ENCODE results near the gene TBC1D2B.

TBC1D2B gene

DNA sequence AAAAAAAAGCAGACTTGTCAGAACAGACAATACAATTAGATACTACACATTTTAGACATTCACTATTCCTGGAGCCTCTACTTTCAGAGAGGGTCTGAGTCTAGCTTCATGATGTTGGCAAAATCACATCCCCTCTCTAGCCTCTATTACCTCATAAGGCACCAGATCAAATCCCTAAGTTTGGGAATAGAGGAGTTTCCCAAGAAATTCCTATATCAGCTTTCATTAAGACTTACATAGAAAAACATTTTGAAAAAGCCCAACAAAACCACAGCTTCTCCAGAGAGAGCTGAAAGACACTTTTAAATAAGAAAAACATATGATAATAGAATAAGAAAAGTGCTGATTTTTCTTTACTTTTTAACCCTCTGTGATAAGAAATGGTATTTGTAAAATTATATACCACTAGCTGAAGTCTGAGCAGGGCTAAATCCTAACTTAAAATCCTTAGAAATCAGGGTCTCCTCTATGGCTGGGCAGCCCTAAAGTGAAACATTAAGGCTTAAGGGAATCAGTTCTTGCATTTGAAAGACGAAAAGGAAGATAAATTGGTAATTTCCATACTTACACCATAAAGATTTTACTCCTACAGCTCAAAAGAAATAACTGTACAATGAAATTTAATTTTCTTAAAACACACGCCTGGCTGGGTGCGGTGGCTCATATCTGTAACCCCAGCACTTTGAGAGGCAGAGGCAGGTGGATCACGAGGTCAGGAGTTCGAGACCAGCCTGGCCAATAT is 4.3 kb downstream of the TBC1D2B start:
- TF ChIP-seq, protein P1, sequence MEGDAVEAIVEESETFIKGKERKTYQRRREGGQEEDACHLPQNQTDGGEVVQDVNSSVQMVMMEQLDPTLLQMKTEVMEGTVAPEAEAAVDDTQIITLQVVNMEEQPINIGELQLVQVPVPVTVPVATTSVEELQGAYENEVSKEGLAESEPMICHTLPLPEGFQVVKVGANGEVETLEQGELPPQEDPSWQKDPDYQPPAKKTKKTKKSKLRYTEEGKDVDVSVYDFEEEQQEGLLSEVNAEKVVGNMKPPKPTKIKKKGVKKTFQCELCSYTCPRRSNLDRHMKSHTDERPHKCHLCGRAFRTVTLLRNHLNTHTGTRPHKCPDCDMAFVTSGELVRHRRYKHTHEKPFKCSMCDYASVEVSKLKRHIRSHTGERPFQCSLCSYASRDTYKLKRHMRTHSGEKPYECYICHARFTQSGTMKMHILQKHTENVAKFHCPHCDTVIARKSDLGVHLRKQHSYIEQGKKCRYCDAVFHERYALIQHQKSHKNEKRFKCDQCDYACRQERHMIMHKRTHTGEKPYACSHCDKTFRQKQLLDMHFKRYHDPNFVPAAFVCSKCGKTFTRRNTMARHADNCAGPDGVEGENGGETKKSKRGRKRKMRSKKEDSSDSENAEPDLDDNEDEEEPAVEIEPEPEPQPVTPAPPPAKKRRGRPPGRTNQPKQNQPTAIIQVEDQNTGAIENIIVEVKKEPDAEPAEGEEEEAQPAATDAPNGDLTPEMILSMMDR (IDR thresholded peaks at IDR 0.05) = no peak
- no peak overlapping the region for H3K4me3 Mint-ChIP-seq
- DNase-seq = no peak
- H3K27ac Mint-ChIP-seq = no peak overlapping the region
- H3K36me3 Mint-ChIP-seq (ENCODE audit: low read depth) = no peaks in the 10 kb centered on the region
- H3K4me1 Mint-ChIP-seq = peaks cover 57% of the 10 kb centered on the region
- H3K27me3 Mint-ChIP-seq (ENCODE audit: low read depth, poor library complexity) = peaks cover 3% of the 10 kb centered on the region
- no peaks in the 10 kb centered on the region for H3K9me3 Mint-ChIP-seq

DNA sequence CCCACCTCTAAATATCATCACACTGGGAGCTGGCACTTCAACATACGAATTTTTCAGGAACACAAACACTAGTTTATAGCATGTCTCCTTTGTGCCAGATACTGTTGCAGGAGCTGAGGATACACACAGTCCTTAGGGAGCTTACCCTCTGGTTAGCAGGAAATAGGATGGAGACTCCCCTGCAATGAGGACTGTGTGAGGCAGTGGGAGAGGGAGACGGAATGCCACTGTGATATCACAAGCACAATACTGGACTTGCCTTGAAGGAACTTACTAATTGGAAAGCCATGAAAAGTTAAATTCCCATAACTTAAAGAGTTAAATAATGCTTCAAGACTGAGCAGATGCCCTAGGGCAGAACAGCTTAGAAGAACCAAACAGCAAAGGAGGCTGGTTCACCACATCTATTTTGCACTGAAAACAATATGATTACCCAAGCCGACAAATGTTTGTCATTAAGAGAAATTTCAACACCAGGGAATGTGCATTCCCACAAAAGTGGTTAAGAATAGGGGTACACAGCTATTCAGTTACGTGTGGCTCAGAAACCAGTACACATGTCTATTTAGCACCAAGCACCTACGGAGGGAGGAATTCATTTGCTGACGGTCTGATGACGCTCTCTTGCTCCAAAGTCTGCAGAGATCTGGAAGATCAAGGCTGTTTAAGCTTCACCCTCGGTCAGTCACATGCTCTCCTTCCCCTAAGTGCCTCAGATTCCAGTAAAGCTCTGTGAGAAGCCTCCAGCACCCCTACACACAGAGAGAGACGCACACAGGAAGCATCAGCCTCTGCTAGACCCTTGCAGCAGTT is 5.2 kb downstream of the TBC1D2B start:
- no peaks in the 10 kb centered on the region for H3K36me3 Mint-ChIP-seq (ENCODE audit: low read depth)
- H3K4me3 Mint-ChIP-seq = no peak overlapping the region
- H3K9me3 Mint-ChIP-seq = no peaks in the 10 kb centered on the region
- peak overlapping the region; percentile 77 for H3K27ac Mint-ChIP-seq
- TF ChIP-seq, protein P1 (IDR thresholded peaks at IDR 0.05) = no peak
- peaks cover 3% of the 10 kb centered on the region for H3K27me3 Mint-ChIP-seq (ENCODE audit: low read depth, poor library complexity)
- H3K4me1 Mint-ChIP-seq = peaks cover 66% of the 10 kb centered on the region
- no peak for DNase-seq

DNA sequence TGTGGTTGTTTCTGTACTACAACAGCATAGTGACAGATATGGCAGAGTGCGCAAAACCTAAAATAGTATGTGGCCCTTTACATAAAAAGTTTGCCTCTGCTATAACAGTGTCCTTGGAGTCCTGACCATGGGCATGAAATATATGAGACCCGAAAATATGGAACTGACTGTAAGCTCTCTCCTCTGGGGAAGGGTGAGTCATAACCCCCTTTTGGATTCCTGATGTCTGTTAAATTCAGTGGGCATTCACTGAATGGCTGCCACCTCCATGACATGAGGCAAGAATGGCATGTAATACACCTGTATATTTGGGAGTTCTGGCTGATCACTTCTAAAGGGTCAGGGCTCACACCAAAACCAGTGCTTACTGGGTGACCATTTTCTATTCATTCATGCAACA is 6.1 kb downstream of the TBC1D2B start:
- Mint-ChIP-seq H3K27me3 (ENCODE audit: low read depth, poor library complexity) (peaks cover 3% of the 10 kb centered on the region), H3K9me3 (no peaks in the 10 kb centered on the region), H3K27ac (no peak overlapping the region), H3K36me3 (ENCODE audit: low read depth) (no peaks in the 10 kb centered on the region), H3K4me1 (peaks cover 69% of the 10 kb centered on the region), H3K4me3 (no peak overlapping the region)
- TF ChIP-seq, protein P1 (IDR thresholded peaks at IDR 0.05) = no peak
- DNase-seq = no peak

DNA sequence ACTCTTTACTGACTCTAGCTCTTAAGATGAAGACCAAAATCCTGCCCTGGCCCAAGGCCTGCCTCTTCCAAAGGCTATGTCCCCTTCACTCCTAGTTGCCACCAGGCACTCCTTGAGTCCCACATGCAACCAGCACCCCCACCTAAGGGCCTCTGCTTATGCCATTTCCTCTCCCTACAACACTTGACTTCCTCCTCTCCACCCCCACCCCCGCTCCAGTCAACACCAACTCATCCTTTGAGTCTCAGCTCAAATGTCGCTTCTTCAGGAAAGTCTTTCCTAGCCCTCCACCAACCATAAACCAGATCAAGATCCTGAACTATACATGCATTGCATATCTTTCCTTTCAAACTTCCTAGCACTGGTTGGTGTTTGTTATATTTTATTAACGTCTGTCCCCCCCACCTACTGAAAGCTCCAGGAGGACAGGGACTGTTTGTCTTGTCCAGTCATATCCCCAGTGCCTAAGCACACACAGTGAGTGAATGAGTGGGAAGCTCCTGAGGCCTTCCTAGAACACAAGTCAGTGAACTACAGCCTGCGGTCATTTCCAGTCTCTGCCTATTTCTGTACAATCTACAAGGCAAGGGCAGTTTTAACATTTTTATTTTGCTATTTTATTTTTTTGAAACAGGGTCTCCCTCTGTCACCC is 7.3 kb downstream of the TBC1D2B start:
- DNase-seq = no peak
- Mint-ChIP-seq H3K36me3 (ENCODE audit: low read depth) (no peaks in the 10 kb centered on the region), H3K9me3 (no peaks in the 10 kb centered on the region), H3K4me3 (no peak overlapping the region), H3K27me3 (ENCODE audit: low read depth, poor library complexity) (peaks cover 3% of the 10 kb centered on the region), H3K27ac (peak overlapping the region; percentile 50), H3K4me1 (peaks cover 67% of the 10 kb centered on the region)
- TF ChIP-seq, protein P1 (IDR thresholded peaks at IDR 0.05) = no peak

DNA sequence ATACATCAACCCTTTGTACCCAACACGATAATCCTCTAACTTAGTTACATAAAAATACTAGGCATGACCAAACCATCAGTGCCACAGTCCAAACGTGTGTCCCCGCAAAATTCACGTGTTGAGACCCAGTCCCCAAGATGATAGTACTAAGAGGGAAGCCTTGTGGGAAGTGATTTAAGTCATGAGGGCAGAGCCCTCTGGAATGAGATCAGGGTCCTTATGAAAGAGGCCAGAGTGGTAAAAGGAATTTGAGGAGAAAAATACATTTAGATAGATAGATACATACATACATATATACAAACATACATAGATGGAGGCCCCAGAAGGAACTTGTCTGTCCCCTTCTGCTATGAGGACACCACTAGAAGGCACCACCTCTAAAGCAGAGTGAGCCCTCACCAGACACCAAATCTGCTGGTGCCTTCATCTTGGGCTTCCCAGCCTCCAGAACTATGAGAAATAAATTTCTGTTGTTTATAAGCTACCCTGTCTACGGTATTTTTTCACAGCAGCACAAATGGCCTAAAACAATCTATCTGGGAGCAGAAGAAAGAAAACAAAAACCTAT is 8.0 kb downstream of the TBC1D2B start:
- DNase-seq = no peak
- TF ChIP-seq, protein P1 (IDR thresholded peaks at IDR 0.05) = no peak
- peaks cover 3% of the 10 kb centered on the region for H3K27me3 Mint-ChIP-seq (ENCODE audit: low read depth, poor library complexity)
- H3K4me3 Mint-ChIP-seq = no peak overlapping the region
- H3K36me3 Mint-ChIP-seq (ENCODE audit: low read depth) = no peaks in the 10 kb centered on the region
- peaks cover 67% of the 10 kb centered on the region for H3K4me1 Mint-ChIP-seq
- H3K27ac Mint-ChIP-seq = no peak overlapping the region
- no peaks in the 10 kb centered on the region for H3K9me3 Mint-ChIP-seq

Data from nephron progenitor cell (in vitro differentiated cells).